Erythroblast (primary cell): ENCODE results near the gene GTF2I.
A peak's percentile ranks its signal among the peaks of the same experiment; 100 is the strongest.
"Not testable (repeated sequence)": the region's sequence is repeated elsewhere in the genome, so short reads cannot be mapped to it uniquely, and the experiment has no call there.

Experiments used
- DNase-seq, 2 experiments: peaks; one replicate each; lab custom pipeline; 2025; lab: John Stamatoyannopoulos, UW
- GATA1 ChIP-seq: IDR thresholded peaks from 2 replicates; pipeline ENCODE4 v1.6.1; 2011; ENCODE audit warnings: low read depth, mild to moderate bottlenecking, control low read depth, low read length, moderate library complexity
- POLR2A ChIP-seq: IDR thresholded peaks from 2 replicates; pipeline ENCODE4 v1.6.1; 2011; ENCODE audit warnings: mild to moderate bottlenecking, low read length

Gene GTF2I

GRCh38 chr7:74650055-74650454 lies 7.5 kb upstream of the GTF2I start:
- peak; percentile 88 for DNase-seq
- peak; percentile 38 for TF ChIP-seq POLR2A

- TF ChIP-seq POLR2A: peak; percentile 41
- peak; percentile 56 for DNase-seq
Observed at GRCh38 chr7:74650493-74651132, 6.9 kb upstream of the GTF2I start.

GRCh38 chr7:74651133-74651504 lies 6.4 kb upstream of the GTF2I start:
- DNase-seq: not testable (repeated sequence)

DNA sequence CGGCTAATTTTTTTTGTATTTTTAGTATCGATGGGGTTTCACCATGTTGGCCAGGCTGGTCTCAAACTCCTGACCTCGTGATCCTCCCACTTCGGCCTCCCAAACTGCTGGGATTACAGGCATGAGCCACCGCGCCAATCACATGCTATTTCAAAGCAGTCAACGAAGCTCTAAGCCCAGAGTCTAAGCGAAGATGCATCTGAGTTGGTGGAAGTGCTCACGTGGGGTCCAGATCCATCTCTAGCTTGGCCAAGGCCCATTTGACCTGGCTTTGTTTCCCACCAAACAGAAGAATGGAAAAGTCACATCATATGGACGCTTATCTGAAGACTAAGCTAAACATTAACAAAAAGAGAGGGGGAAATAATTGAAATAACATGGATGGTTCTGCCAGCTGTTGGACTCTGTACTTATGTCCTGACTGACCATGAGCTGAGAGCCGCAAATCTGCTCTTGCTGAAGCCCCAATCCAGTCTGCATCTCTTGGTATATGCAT lies 3.8 kb upstream of the GTF2I start:
- DNase-seq: no peak
- no peak for TF ChIP-seq GATA1
- no peak for TF ChIP-seq POLR2A

GRCh38 chr7:74654811-74655210 lies 2.7 kb upstream of the GTF2I start:
- TF ChIP-seq GATA1: no peak
- TF ChIP-seq POLR2A: no peak
- DNase-seq: no peak

DNA sequence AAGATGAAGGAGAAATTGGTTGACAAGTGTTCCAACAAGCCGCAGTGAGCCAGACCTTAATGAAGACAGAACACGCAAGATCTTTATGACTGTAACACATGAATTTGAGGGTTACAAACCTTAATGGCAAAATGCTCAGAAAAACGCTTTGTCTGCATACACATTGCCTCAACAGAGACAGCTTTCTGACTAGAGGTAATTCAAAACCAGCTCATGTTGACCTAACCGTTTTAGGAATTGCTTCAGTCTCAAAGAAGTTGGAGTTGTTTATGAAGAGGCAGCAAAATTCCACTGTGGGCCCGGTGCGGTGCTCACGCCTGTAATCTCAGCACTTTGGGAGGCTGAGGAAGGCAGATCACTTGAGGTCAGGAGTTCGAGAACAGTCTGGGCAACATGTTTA lies 2.2 kb upstream of the GTF2I start:
- DNase-seq: no peak
- TF ChIP-seq POLR2A (no peak), GATA1 (no peak)

DNA sequence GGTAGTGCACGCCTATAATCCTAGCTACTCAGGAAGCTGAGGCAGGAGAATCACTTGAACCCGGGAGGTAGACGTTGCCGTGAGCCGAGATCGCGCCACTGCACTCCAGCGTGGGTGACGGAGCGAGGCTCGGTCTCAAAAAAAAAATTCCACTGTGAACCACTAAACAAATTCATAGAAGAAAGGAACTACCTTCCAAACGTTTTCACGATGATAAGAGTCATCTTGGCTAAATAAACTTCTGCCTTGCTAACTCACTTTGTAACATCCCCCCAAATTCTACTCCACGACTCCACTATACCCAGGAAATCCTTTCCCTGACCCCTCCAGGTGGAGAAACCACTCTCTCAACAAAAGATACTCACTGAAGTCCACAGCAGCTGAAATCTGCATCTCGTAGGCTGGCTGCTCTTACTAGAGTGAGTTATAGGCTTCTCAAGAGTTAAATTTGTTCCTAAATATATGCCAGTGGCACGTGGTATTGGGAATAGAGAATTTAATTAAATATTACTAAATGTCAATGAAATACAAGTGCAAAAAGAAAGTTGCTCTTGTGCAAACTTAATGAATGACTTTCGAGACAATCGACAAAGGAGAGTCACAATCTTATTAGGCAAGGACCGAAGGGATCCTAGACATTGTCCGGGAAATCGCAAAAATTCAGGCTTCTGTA lies 1.6 kb upstream of the GTF2I start:
- TF ChIP-seq POLR2A (no peak), GATA1 (no peak)
- no peak for DNase-seq

- TF ChIP-seq POLR2A: no peak
- DNase-seq: peak; percentile 37 to 48
Observed at GRCh38 chr7:74656441-74656836, 1.1 kb upstream of the GTF2I start.

DNA sequence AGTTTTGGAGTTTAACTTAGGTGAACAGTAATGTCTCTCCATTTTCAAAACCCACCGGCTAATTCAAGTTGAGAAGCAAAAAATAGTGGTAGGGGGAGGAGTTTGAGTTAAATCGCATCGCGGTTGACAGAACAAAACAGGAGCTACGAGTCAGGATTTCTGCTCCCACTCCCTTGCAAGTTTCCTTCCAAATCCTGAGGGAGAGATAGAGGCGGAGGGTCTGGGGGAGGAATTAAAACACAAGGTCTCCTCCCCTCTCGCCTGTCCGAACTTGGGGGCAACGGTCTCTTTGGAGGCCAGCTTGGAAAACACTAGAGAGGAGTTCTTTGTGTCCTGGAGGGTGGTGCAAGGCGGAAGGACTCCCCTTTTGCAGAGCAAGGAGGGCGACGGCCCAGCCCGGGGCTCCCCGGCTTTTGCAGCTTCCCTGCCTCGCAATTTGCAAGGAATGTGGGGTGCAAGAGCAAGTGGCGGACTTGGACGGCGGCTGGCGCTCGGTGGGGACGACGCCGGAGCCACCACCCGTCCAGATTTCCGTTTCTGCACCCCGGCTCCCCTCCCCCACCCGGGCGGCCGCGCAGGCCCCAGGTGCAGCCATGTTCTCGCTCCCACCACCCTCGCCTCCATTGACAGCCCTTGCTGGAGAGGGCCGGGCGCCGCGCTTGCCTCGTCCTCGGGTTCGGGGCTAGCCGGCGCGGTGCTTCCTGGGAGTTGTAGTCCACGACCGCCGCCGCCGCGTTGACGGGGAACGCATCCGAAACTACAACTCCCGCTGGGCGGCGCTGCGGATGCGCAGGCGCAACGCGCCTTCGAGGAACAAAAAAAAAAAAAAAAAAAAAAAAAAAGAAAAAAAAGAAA lies 454 bp upstream of the GTF2I start:
- DNase-seq: peak; percentile 97 to 98
- TF ChIP-seq POLR2A (peak; percentile 63), GATA1 (no peak)

DNA sequence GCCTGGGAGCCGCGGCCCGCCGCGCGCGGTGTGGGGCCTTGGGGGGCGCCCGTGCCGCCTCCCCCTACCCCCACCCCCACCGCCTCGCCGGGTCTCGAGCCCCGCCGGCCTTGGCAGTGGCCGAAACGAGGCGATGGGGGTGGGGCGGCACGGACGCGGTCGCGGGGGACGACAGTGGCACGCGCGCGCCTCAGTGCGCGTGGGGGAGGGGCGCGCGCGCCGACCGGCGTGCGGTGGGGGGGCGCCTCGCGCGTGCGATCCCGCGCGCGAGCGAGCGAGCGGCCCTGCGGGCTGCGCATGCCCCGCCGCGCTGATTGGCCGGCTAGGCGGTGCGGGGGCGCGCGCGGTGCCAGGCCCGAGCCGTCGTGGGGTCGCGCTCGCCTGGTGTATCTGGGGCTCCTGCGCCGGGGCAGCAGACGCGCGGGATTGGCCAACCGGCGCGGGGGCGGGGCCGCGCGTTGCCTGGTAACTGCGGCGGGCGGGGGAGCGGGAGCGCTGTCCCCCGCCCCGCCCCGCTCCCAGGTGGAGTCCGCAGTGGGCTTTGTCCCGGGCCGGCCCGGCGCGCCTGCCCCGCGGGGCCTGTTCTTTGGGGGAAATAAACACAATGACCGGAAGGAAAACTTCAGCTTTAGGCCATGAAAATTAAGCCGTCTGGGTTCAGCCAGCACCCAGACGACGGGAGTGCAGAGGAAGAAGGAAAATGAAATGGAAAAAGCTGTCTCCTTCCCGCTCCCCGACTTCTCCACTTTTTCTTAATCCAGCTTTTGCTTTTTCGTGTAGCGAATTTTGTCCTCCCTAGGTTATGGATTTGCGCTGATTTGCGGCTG lies 873 bp downstream of the GTF2I start:
- TF ChIP-seq POLR2A (no peak), GATA1 (no peak)
- DNase-seq: peak; percentile 93 to 94

- not testable (repeated sequence) for DNase-seq
Observed at GRCh38 chr7:74660202-74660601, 2.7 kb downstream of the GTF2I start.

- peak; percentile 14 to 41 for DNase-seq
Observed at GRCh38 chr7:74661836-74662794, 4.6 kb downstream of the GTF2I start.
